ENCODE results near the gene WDSUB1. TPM values are rescaled to one million over a fixed set of nuclear protein-coding genes. Genes with fewer than 3 reads are reported as not detected.

Gene WDSUB1
- total RNA-seq, 1 experiment from 2014 or later, result not detected

GRCh38 chr2:159232456-159233170 is 53.9 kb downstream of the WDSUB1 start:
- Histone ChIP-seq H3K27ac (ENCODE audit: low read length) (no peak overlapping the region), H3K9me3 (ENCODE audit: low read length) (no peaks in the 10 kb centered on the region), H3K36me3 (ENCODE audit: insufficient read depth, low read length) (no peaks in the 10 kb centered on the region), H3K4me3 (ENCODE audit: low read length) (no peak overlapping the region), H3K4me1 (ENCODE audit: low read length) (no peaks in the 10 kb centered on the region), H2AFZ (ENCODE audit: low read length) (no peak overlapping the region), H3K4me2 (ENCODE audit: low read depth, low read length, poor library complexity, severe bottlenecking) (no peak overlapping the region), H4K20me1 (ENCODE audit: insufficient read depth, low read depth, low read length) (no peaks in the 10 kb centered on the region), H3K79me2 (ENCODE audit: low read length) (no peaks in the 10 kb centered on the region), H3K9ac (ENCODE audit: low read length) (no peak overlapping the region), H3K9me2 (replicated peaks; ENCODE audit: insufficient read depth, low read length) (no peaks in the 10 kb centered on the region), H3K27me3 (ENCODE audit: low read length) (no peaks in the 10 kb centered on the region)
- no peak for DNase-seq

GRCh38 chr2:159230145-159230877 is 56.2 kb downstream of the WDSUB1 start:
- H3K27ac ChIP-seq (ENCODE audit: low read length), result no peak overlapping the region

GRCh38 chr2:159229476-159230144 is 56.9 kb downstream of the WDSUB1 start:
- H3K4me3 ChIP-seq (ENCODE audit: low read length), result no peak overlapping the region
- DNase-seq, result no peak
- no peak overlapping the region for H2AFZ ChIP-seq (ENCODE audit: low read length)
- H3K27me3 ChIP-seq (ENCODE audit: low read length), result no peaks in the 10 kb centered on the region
- no peaks in the 10 kb centered on the region for H3K4me1 ChIP-seq (ENCODE audit: low read length)
- H4K20me1 ChIP-seq (ENCODE audit: insufficient read depth, low read depth, low read length), result no peaks in the 10 kb centered on the region
- no peak overlapping the region for H3K27ac ChIP-seq (ENCODE audit: low read length)
- no peak overlapping the region for H3K4me2 ChIP-seq (ENCODE audit: low read depth, low read length, poor library complexity, severe bottlenecking)
- no peaks in the 10 kb centered on the region for H3K9me2 ChIP-seq (replicated peaks; ENCODE audit: insufficient read depth, low read length)
- no peaks in the 10 kb centered on the region for H3K79me2 ChIP-seq (ENCODE audit: low read length)
- H3K9ac ChIP-seq (ENCODE audit: low read length), result no peak overlapping the region
- no peaks in the 10 kb centered on the region for H3K36me3 ChIP-seq (ENCODE audit: insufficient read depth, low read length)
- no peaks in the 10 kb centered on the region for H3K9me3 ChIP-seq (ENCODE audit: low read length)

More at GRCh38 chr2:159230145-159230877, 56.2 kb downstream of the WDSUB1 start:
- Histone ChIP-seq H4K20me1 (ENCODE audit: insufficient read depth, low read depth, low read length) (no peaks in the 10 kb centered on the region), H3K9me2 (replicated peaks; ENCODE audit: insufficient read depth, low read length) (no peaks in the 10 kb centered on the region), H3K9ac (ENCODE audit: low read length) (no peak overlapping the region), H3K9me3 (ENCODE audit: low read length) (no peaks in the 10 kb centered on the region), H3K4me2 (ENCODE audit: low read depth, low read length, poor library complexity, severe bottlenecking) (no peak overlapping the region), H3K79me2 (ENCODE audit: low read length) (no peaks in the 10 kb centered on the region), H3K27me3 (ENCODE audit: low read length) (no peaks in the 10 kb centered on the region), H3K36me3 (ENCODE audit: insufficient read depth, low read length) (no peaks in the 10 kb centered on the region), H3K4me1 (ENCODE audit: low read length) (no peaks in the 10 kb centered on the region), H3K4me3 (ENCODE audit: low read length) (no peak overlapping the region), H2AFZ (ENCODE audit: low read length) (no peak overlapping the region)
- DNase-seq, result no peak

- no peaks in the 10 kb centered on the region for H3K27me3 ChIP-seq (ENCODE audit: low read length)
- no peaks in the 10 kb centered on the region for H3K9me2 ChIP-seq (replicated peaks; ENCODE audit: insufficient read depth, low read length)
- no peaks in the 10 kb centered on the region for H3K9me3 ChIP-seq (ENCODE audit: low read length)
- no peak overlapping the region for H3K9ac ChIP-seq (ENCODE audit: low read length)
- H4K20me1 ChIP-seq (ENCODE audit: insufficient read depth, low read depth, low read length), result no peaks in the 10 kb centered on the region
- no peak overlapping the region for H3K27ac ChIP-seq (ENCODE audit: low read length)
- H3K79me2 ChIP-seq (ENCODE audit: low read length), result no peaks in the 10 kb centered on the region
- no peaks in the 10 kb centered on the region for H3K36me3 ChIP-seq (ENCODE audit: insufficient read depth, low read length)
- no peak for DNase-seq
- H3K4me3 ChIP-seq (ENCODE audit: low read length), result no peak overlapping the region
- no peaks in the 10 kb centered on the region for H3K4me1 ChIP-seq (ENCODE audit: low read length)
- no peak overlapping the region for H2AFZ ChIP-seq (ENCODE audit: low read length)
- H3K4me2 ChIP-seq (ENCODE audit: low read depth, low read length, poor library complexity, severe bottlenecking), result no peak overlapping the region
Observed at GRCh38 chr2:159228081-159228581, 58.4 kb downstream of the WDSUB1 start.

GRCh38 chr2:159227467-159227866 is 59.0 kb downstream of the WDSUB1 start:
- Histone ChIP-seq H3K9me3 (ENCODE audit: low read length) (no peaks in the 10 kb centered on the region), H3K36me3 (ENCODE audit: insufficient read depth, low read length) (no peaks in the 10 kb centered on the region), H2AFZ (ENCODE audit: low read length) (no peak overlapping the region), H4K20me1 (ENCODE audit: insufficient read depth, low read depth, low read length) (no peaks in the 10 kb centered on the region), H3K4me2 (ENCODE audit: low read depth, low read length, poor library complexity, severe bottlenecking) (no peak overlapping the region), H3K9me2 (replicated peaks; ENCODE audit: insufficient read depth, low read length) (no peaks in the 10 kb centered on the region), H3K4me1 (ENCODE audit: low read length) (no peaks in the 10 kb centered on the region), H3K9ac (ENCODE audit: low read length) (no peak overlapping the region), H3K27ac (ENCODE audit: low read length) (no peak overlapping the region), H3K4me3 (ENCODE audit: low read length) (no peak overlapping the region), H3K27me3 (ENCODE audit: low read length) (no peaks in the 10 kb centered on the region), H3K79me2 (ENCODE audit: low read length) (no peaks in the 10 kb centered on the region)
- DNase-seq, result no peak

GRCh38 chr2:159226608-159227385 is 59.7 kb downstream of the WDSUB1 start:
- Histone ChIP-seq H3K79me2 (ENCODE audit: low read length) (no peaks in the 10 kb centered on the region), H3K9me3 (ENCODE audit: low read length) (no peaks in the 10 kb centered on the region), H3K36me3 (ENCODE audit: insufficient read depth, low read length) (no peaks in the 10 kb centered on the region), H4K20me1 (ENCODE audit: insufficient read depth, low read depth, low read length) (no peaks in the 10 kb centered on the region), H3K4me1 (ENCODE audit: low read length) (no peaks in the 10 kb centered on the region), H3K9ac (ENCODE audit: low read length) (no peak overlapping the region), H3K4me2 (ENCODE audit: low read depth, low read length, poor library complexity, severe bottlenecking) (no peak overlapping the region), H3K27me3 (ENCODE audit: low read length) (no peaks in the 10 kb centered on the region), H3K9me2 (replicated peaks; ENCODE audit: insufficient read depth, low read length) (no peaks in the 10 kb centered on the region), H2AFZ (ENCODE audit: low read length) (no peak overlapping the region), H3K27ac (ENCODE audit: low read length) (no peak overlapping the region), H3K4me3 (ENCODE audit: low read length) (no peak overlapping the region)
- DNase-seq, result no peak

- Histone ChIP-seq H3K79me2 (ENCODE audit: low read length) (no peaks in the 10 kb centered on the region), H3K4me1 (ENCODE audit: low read length) (no peaks in the 10 kb centered on the region), H3K27me3 (ENCODE audit: low read length) (no peaks in the 10 kb centered on the region), H3K36me3 (ENCODE audit: insufficient read depth, low read length) (no peaks in the 10 kb centered on the region), H3K27ac (ENCODE audit: low read length) (no peak overlapping the region), H4K20me1 (ENCODE audit: insufficient read depth, low read depth, low read length) (no peaks in the 10 kb centered on the region), H3K9ac (ENCODE audit: low read length) (no peak overlapping the region), H2AFZ (ENCODE audit: low read length) (no peak overlapping the region), H3K4me3 (ENCODE audit: low read length) (no peak overlapping the region), H3K9me3 (ENCODE audit: low read length) (no peaks in the 10 kb centered on the region), H3K4me2 (ENCODE audit: low read depth, low read length, poor library complexity, severe bottlenecking) (no peak overlapping the region), H3K9me2 (replicated peaks; ENCODE audit: insufficient read depth, low read length) (no peaks in the 10 kb centered on the region)
- DNase-seq, result no peak
Observed at GRCh38 chr2:159226059-159226461, 60.4 kb downstream of the WDSUB1 start.

Measured in Karpas-422 (cell line).